Liver (tissue), 9 donors: ENCODE data around the gene CORO2A. TPM values are rescaled to one million over a fixed set of nuclear protein-coding genes. Genes with fewer than 3 reads are reported as not detected.

ENCODE experiments used
- DNase-seq: peaks from one replicate; pipeline ENCODE4 v3.0.0-alpha.2; 2017; ENCODE audit warnings: low spot score
- H3K27ac ChIP-seq, 2 donors: one replicate each; pipeline ENCODE4 v1.7.0; 2013; ENCODE audit warnings: inconsistent platforms in 2 of 2, low read length in 2 of 2, control low read depth in 1 of 2, low read depth in 1 of 2, mild to moderate bottlenecking in 1 of 2
- H3K27me3 ChIP-seq, 4 donors: one replicate each; pipeline versions ENCODE4 v1.6.1 to v1.7.0; 2013; ENCODE audit warnings: low read length in 3 of 4, inconsistent platforms in 1 of 4, mild to moderate bottlenecking in 1 of 4, moderate library complexity in 1 of 4; ENCODE audit not compliant: control insufficient read depth in 4 of 4, insufficient read depth in 4 of 4
- H3K36me3 ChIP-seq, 4 donors: one replicate each; pipeline versions ENCODE4 v1.6.1 to v1.7.0; 2013; ENCODE audit warnings: low read length in 3 of 4, mild to moderate bottlenecking in 3 of 4, low read depth in 1 of 4, moderate library complexity in 1 of 4; ENCODE audit not compliant: control insufficient read depth in 4 of 4, insufficient read depth in 3 of 4
- H3K4me1 ChIP-seq, 4 donors: one replicate each; pipeline versions ENCODE4 v1.6.1 to v1.7.0; 2013; ENCODE audit warnings: low read length in 3 of 4, mild to moderate bottlenecking in 3 of 4, moderate library complexity in 1 of 4; ENCODE audit not compliant: control insufficient read depth in 4 of 4, insufficient read depth in 4 of 4
- H3K4me3 ChIP-seq, 3 donors: one replicate each; pipeline versions ENCODE4 v1.6.1 to v1.7.0; 2013; ENCODE audit warnings: low read length in 3 of 3, control low read depth in 1 of 3, low read depth in 1 of 3, mild to moderate bottlenecking in 1 of 3
- H3K9ac ChIP-seq, 2 donors: one replicate each; pipeline ENCODE4 v1.7.0; 2013; ENCODE audit warnings: low read length in 2 of 2, mild to moderate bottlenecking in 2 of 2, moderate library complexity in 2 of 2, control low read depth in 1 of 2, low read depth in 1 of 2
- H3K9me3 ChIP-seq, 4 donors: one replicate each; pipeline versions ENCODE4 v1.6.1 to v1.7.0; 2013; ENCODE audit warnings: low read length in 3 of 4; ENCODE audit not compliant: control insufficient read depth in 4 of 4
- CTCF ChIP-seq: fragments of 150-350 bp; IDR thresholded peaks from 2 replicates; pipeline ENCODE4 v1.5.1; 2017; ENCODE audit warnings: improper control_type of control experiment, low read depth, low read length; ENCODE audit not compliant: missing input control
- EGR1 ChIP-seq, 2 donors: IDR thresholded peaks; 2 replicates each; pipeline ENCODE4 v1.6.1; 2016 to 2018; ENCODE audit warnings: antibody characterized with exemption in 2 of 2, low read depth in 2 of 2
- FOXA1 ChIP-seq: IDR thresholded peaks from 2 replicates; pipeline ENCODE4 v1.6.1; 2016; ENCODE audit warnings: antibody characterized with exemption
- FOXA2 ChIP-seq: IDR thresholded peaks from 2 replicates; pipeline ENCODE4 v1.6.1; 2016; ENCODE audit warnings: antibody characterized with exemption
- GABPA ChIP-seq, 2 donors: IDR thresholded peaks in 1 of 2; conservative IDR thresholded peaks in 1 of 2; 2 replicates each; pipeline ENCODE4 v1.6.1; 2016; ENCODE audit warnings: antibody characterized with exemption in 2 of 2, mild to moderate bottlenecking in 1 of 2, moderate library complexity in 1 of 2
- HNF4A ChIP-seq, 2 donors: conservative IDR thresholded peaks; 2 replicates each; pipeline ENCODE4 v1.6.1; 2016; ENCODE audit warnings: antibody characterized with exemption in 2 of 2, mild to moderate bottlenecking in 2 of 2
- HNF4G ChIP-seq: IDR thresholded peaks from 2 replicates; pipeline ENCODE4 v1.6.1; 2016; ENCODE audit warnings: antibody characterized with exemption
- JUND ChIP-seq, 2 donors: IDR thresholded peaks; 2 replicates each; pipeline ENCODE4 v1.6.1; 2016; ENCODE audit warnings: antibody characterized with exemption in 2 of 2
- NR2F2 ChIP-seq: IDR thresholded peaks from 2 replicates; pipeline ENCODE4 v1.6.1; 2016; ENCODE audit warnings: antibody characterized with exemption
- RAD21 ChIP-seq, 2 donors: IDR thresholded peaks; 2 replicates each; pipeline ENCODE4 v1.6.1; 2016; ENCODE audit warnings: antibody characterized with exemption in 2 of 2, mild to moderate bottlenecking in 2 of 2
- REST ChIP-seq: IDR thresholded peaks from 2 replicates; pipeline ENCODE4 v1.6.1; 2016; ENCODE audit warnings: antibody characterized with exemption, mild to moderate bottlenecking
- RXRA ChIP-seq, 2 donors: IDR thresholded peaks; 2 replicates each; pipeline ENCODE4 v1.6.1; 2017 to 2018; ENCODE audit warnings: antibody characterized with exemption in 2 of 2, mild to moderate bottlenecking in 1 of 2
- SP1 ChIP-seq: IDR thresholded peaks from 2 replicates; pipeline ENCODE4 v1.6.1; 2018; ENCODE audit warnings: antibody characterized with exemption, mild to moderate bottlenecking
- TAF1 ChIP-seq: conservative IDR thresholded peaks from 2 replicates; pipeline ENCODE4 v1.6.1; 2016; ENCODE audit warnings: antibody characterized with exemption, mild to moderate bottlenecking
- YY1 ChIP-seq: IDR thresholded peaks from 2 replicates; pipeline ENCODE4 v1.6.1; 2016; ENCODE audit warnings: antibody characterized with exemption, mild to moderate bottlenecking
- ZBTB33 ChIP-seq: IDR thresholded peaks from 2 replicates; pipeline ENCODE4 v1.6.1; 2016; ENCODE audit warnings: antibody characterized with exemption
- WGBS: extraction: QIAGEN DNeasy Blood & Tissue Kit; methylation state at CpG from one replicate; pipeline ENCODE4 v1.1.7; 2013; 5-methylcytosine and 5-hydroxymethylcytosine counted together
- polyA plus RNA-seq, 2 donors: library from polyadenylated mRNA; stranded (reverse) in 1 of 2; unstranded in 1 of 2; fragments of 200-250 nt in 1 of 2; fragments of >200 nt in 1 of 2; fragmentation: Nextera tagmentation in 1 of 2; extraction: Ambion mirVana in 1 of 2; gene quantifications; one replicate each; pipeline versions ENCODE4 v1.2.1 to v1.2.3, GENCODE V29; 2013 to 2015
- total RNA-seq, 2 donors: library from RNA; depleted of rRNA; stranded (reverse); fragments of >200 nt; gene quantifications; one replicate each; pipeline ENCODE4 v1.2.3, GENCODE V29; 2014
- TF ChIP-seq, protein P1 (sequence below): IDR thresholded peaks from 2 replicates; pipeline ENCODE4 v1.6.1; 2016; ENCODE audit warnings: antibody characterized with exemption
- TF ChIP-seq, protein P2 (sequence below): IDR thresholded peaks from 2 replicates; pipeline ENCODE4 v1.6.1; 2016; ENCODE audit warnings: antibody characterized with exemption
- donor health status: healthy.
- donor health status: healthy.
- donor health status: healthy.
- donor health status: healthy.
- donor health status: healthy.

Gene CORO2A
- total and polyA plus RNA-seq, 4 donors, result 1.2 to 2.8 (median 1.4) TPM

DNA sequence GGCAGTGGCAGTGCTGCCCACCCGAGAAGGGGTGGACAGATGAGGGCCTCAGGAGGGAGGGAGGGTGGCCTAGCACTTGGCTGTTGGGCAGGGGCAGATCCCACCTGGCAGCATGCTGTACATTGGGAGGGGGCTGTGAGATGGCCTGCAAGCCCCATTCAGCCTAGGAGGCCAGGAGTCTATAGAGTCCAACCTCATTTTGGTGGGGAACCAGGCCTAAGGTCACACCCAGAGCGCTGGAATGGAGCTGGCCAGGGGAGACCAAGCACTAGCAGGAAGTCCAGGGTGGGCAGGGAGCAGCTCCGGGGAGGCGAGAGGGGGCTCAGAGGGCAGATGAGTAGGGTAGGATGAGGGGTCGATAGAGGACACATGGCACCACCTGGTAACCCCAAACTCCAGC lies 96.3 kb downstream of the CORO2A start:
- H3K9me3 ChIP-seq, result no peaks in the 10 kb centered on the region
- H3K4me1 ChIP-seq, result peaks cover 0 to 5% (median 2%) of the 10 kb centered on the region in 4 donors
- no peak overlapping the region for H3K9ac ChIP-seq
- DNase-seq, result no peak
- TF ChIP-seq CTCF, result no peak
- no peak for TF ChIP-seq RAD21 (IDR thresholded peaks at IDR 0.05)
- no peak for TF ChIP-seq ZBTB33
- TF ChIP-seq REST, result no peak
- TF ChIP-seq, protein P1, sequence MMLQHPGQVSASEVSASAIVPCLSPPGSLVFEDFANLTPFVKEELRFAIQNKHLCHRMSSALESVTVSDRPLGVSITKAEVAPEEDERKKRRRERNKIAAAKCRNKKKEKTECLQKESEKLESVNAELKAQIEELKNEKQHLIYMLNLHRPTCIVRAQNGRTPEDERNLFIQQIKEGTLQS, result no peak
- TF ChIP-seq HNF4A (conservative IDR thresholded peaks at IDR 0.05), result no peak
- TF ChIP-seq FOXA1, result no peak
- no peak for TF ChIP-seq SP1
- no peak for TF ChIP-seq JUND (IDR thresholded peaks at IDR 0.05)
- no peak for TF ChIP-seq YY1
- TF ChIP-seq, protein P2, sequence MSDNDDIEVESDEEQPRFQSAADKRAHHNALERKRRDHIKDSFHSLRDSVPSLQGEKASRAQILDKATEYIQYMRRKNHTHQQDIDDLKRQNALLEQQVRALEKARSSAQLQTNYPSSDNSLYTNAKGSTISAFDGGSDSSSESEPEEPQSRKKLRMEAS, result no peak
- no peak for TF ChIP-seq EGR1 (IDR thresholded peaks at IDR 0.05; ENCODE audit: low read depth in 2 of 2)
- TF ChIP-seq RXRA (IDR thresholded peaks at IDR 0.05), result no peak
- TF ChIP-seq NR2F2, result no peak
- no peak for TF ChIP-seq HNF4G
- no peak for TF ChIP-seq GABPA (IDR thresholded peaks at IDR 0.05 in 1 of 2, conservative IDR thresholded peaks at IDR 0.05 in 1 of 2)
- TF ChIP-seq FOXA2, result no peak
- TF ChIP-seq TAF1, result no peak
- H3K27me3 ChIP-seq, result no peaks in the 10 kb centered on the region
- no peak overlapping the region for H3K4me3 ChIP-seq
- H3K27ac ChIP-seq, result no peak overlapping the region
- WGBS, result 96% methylated on average over 5 of the region's 5 CpGs
- H3K36me3 ChIP-seq, result peaks cover 6 to 22% (median 14%) of the 10 kb centered on the region in 4 donors
